Peyer's patch (tissue), 4 donors: ENCODE results near the gene PKP4. TPM values are rescaled to one million over a fixed set of nuclear protein-coding genes. Genes with fewer than 3 reads are reported as not detected.

Experiments used
- DNase-seq, 3 donors: peaks; one replicate each; pipeline ENCODE4 v3.0.0-alpha.2; 2017 to 2019
- H3K27ac ChIP-seq, 4 donors: fragments of 200-600 bp; sonication (generic); one replicate each; pipeline ENCODE4 v1.5.1; 2016 to 2019
- H3K27me3 ChIP-seq, 2 donors: fragments of 200-600 bp; sonication (generic); one replicate each; pipeline ENCODE4 v1.5.1; 2019
- H3K36me3 ChIP-seq, 3 donors: fragments of 200-600 bp; sonication (generic); one replicate each; pipeline ENCODE4 v1.5.1; 2016 to 2019
- H3K4me1 ChIP-seq, 4 donors: fragments of 200-600 bp; sonication (generic); one replicate each; pipeline ENCODE4 v1.5.1; 2016 to 2019
- H3K4me3 ChIP-seq, 4 donors: fragments of 200-600 bp; sonication (generic); 1 replicate in 3 of 4; 2 replicates in 1 of 4; pipeline ENCODE4 v1.5.1; 2016 to 2019; ENCODE audit warnings: mild to moderate bottlenecking in 1 of 4
- H3K9me3 ChIP-seq, 4 donors: fragments of 200-600 bp; sonication (generic); one replicate each; pipeline ENCODE4 v1.5.1; 2016 to 2019; ENCODE audit warnings: mild to moderate bottlenecking in 1 of 4
- CTCF ChIP-seq, 6 experiments: fragments of 450-650 bp in 4 of 6; fragments of 200-600 bp in 2 of 6; sonication (generic) in 1 of 6; IDR thresholded peaks; one replicate each; pipeline ENCODE4 v1.5.1; 2017 to 2019; ENCODE audit warnings: antibody characterized with exemption in 6 of 6, mild to moderate bottlenecking in 3 of 6, moderate library complexity in 1 of 6
- POLR2A ChIP-seq, 2 donors: fragments of 450-650 bp; IDR thresholded peaks; one replicate each; pipeline ENCODE4 v1.5.1; 2017; ENCODE audit warnings: antibody characterized with exemption in 2 of 2, mild to moderate bottlenecking in 2 of 2, moderate library complexity in 2 of 2
- total RNA-seq, 4 donors: library from RNA; depleted of rRNA; stranded (reverse); fragments of >200 nt; gene quantifications; one replicate each; pipeline ENCODE4 v1.1.0, GENCODE V29; 2016

PKP4 gene
- total RNA-seq, 4 donors from 2014 or later: 67.8 to 168 (median 117) TPM

GRCh38 chr2:158477202-158477601 is 20.4 kb downstream of the PKP4 start:
- no peak for DNase-seq
- Histone ChIP-seq H3K4me1 (no peaks in the 10 kb centered on the region), H3K36me3 (no peaks in the 10 kb centered on the region), H3K4me3 (no peak overlapping the region), H3K27me3 (no peaks in the 10 kb centered on the region), H3K27ac (no peak overlapping the region), H3K9me3 (no peaks in the 10 kb centered on the region)
- no peak for TF ChIP-seq POLR2A (IDR thresholded peaks at IDR 0.05)
- no peak for TF ChIP-seq CTCF (IDR thresholded peaks at IDR 0.05)

GRCh38 chr2:158478237-158478636 is 21.5 kb downstream of the PKP4 start:
- no peak overlapping the region for H3K4me3 ChIP-seq
- no peaks in the 10 kb centered on the region for H3K27me3 ChIP-seq
- H3K4me1 ChIP-seq: no peaks in the 10 kb centered on the region
- DNase-seq: no peak
- H3K27ac ChIP-seq: no peak overlapping the region
- H3K9me3 ChIP-seq: no peaks in the 10 kb centered on the region
- TF ChIP-seq CTCF (IDR thresholded peaks at IDR 0.05) (no peak), POLR2A (IDR thresholded peaks at IDR 0.05) (no peak)
- H3K36me3 ChIP-seq: no peaks in the 10 kb centered on the region

- H3K9me3 ChIP-seq: no peaks in the 10 kb centered on the region
- no peaks in the 10 kb centered on the region for H3K4me1 ChIP-seq
- H3K4me3 ChIP-seq: no peak overlapping the region
- H3K36me3 ChIP-seq: no peaks in the 10 kb centered on the region
- DNase-seq: no peak
- H3K27ac ChIP-seq: no peak overlapping the region
- TF ChIP-seq CTCF (IDR thresholded peaks at IDR 0.05): no peak
- TF ChIP-seq POLR2A (IDR thresholded peaks at IDR 0.05): no peak
- H3K27me3 ChIP-seq: no peaks in the 10 kb centered on the region
Measured at GRCh38 chr2:158478816-158479215, 22.1 kb downstream of the PKP4 start.

GRCh38 chr2:158481116-158481515 is 24.4 kb downstream of the PKP4 start:
- H3K27ac ChIP-seq: no peak overlapping the region
- no peaks in the 10 kb centered on the region for H3K27me3 ChIP-seq
- no peaks in the 10 kb centered on the region for H3K36me3 ChIP-seq
- no peaks in the 10 kb centered on the region for H3K9me3 ChIP-seq
- no peak for TF ChIP-seq CTCF (IDR thresholded peaks at IDR 0.05)
- no peak for TF ChIP-seq POLR2A (IDR thresholded peaks at IDR 0.05)
- DNase-seq: no peak
- H3K4me1 ChIP-seq: no peaks in the 10 kb centered on the region
- H3K4me3 ChIP-seq: no peak overlapping the region

GRCh38 chr2:158482594-158482993 is 25.8 kb downstream of the PKP4 start:
- Histone ChIP-seq H3K27ac (no peak overlapping the region), H3K36me3 (no peaks in the 10 kb centered on the region), H3K9me3 (no peaks in the 10 kb centered on the region), H3K27me3 (no peaks in the 10 kb centered on the region), H3K4me3 (no peak overlapping the region), H3K4me1 (no peaks in the 10 kb centered on the region)
- TF ChIP-seq CTCF (IDR thresholded peaks at IDR 0.05) (no peak), POLR2A (IDR thresholded peaks at IDR 0.05) (no peak)
- DNase-seq: no peak

- H3K36me3 ChIP-seq: no peaks in the 10 kb centered on the region
- H3K4me1 ChIP-seq: no peaks in the 10 kb centered on the region
- no peak overlapping the region for H3K27ac ChIP-seq
- no peak overlapping the region for H3K4me3 ChIP-seq
- DNase-seq: no peak
- no peaks in the 10 kb centered on the region for H3K9me3 ChIP-seq
- H3K27me3 ChIP-seq: no peaks in the 10 kb centered on the region
- TF ChIP-seq CTCF (IDR thresholded peaks at IDR 0.05): no peak
- TF ChIP-seq POLR2A (IDR thresholded peaks at IDR 0.05): no peak
Measured at GRCh38 chr2:158484892-158485556, 28.3 kb downstream of the PKP4 start.
